Cerebellar nuclear complex (tissue), 1 donor: Measurements from ENCODE around the gene PPWD1.
"Not testable (repeated sequence)": the region's sequence is repeated elsewhere in the genome, so short reads cannot be mapped to it uniquely, and the experiment has no call there.

ENCODE experiments used
- DNase-seq, 2 experiments: peaks; one replicate each; lab custom pipeline; 2025; lab: John Stamatoyannopoulos, UW

Gene PPWD1

DNA sequence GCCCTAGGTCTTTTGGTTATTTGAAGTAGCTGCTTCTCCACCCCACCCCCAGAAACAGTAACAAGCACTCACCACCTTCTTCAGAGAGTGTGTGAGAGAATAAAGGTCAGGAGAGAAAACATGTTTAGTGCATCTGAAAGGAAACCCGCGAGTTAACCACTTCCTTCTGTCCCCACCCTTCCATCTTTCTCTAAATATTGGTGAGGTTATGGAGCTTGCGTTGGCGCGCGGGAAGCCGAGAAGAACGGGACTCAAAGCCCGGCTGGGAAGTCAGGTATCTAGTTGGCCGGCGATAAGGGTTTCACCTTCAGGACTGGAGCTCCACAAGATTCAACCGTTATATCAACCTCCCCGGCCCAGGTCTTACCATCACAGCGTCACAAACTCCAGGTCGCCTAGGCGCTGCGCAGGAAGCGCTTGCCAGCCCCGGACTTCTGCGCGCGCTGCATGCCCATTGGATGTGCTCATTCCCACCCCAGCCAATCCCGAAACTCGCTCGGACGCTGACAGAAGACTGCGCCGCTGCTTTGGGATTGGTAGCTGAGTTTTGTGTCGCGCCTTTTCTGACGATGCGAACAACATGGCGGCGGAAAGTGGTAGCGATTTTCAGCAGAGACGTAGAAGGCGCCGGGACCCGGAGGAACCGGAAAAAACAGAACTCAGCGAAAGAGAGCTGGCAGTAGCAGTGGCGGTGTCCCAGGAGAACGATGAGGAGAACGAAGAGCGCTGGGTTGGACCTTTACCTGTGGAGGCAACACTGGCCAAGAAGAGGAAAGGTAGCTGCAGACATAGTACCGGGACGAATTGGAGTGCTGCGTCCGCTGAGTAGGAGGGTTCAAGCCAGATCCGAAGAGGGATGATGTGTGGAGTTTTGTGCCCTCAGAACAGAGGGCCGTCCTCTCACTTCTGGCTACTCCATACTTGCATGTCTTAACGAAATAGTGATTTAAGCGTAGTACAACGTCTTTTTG lies at the start of gene PPWD1, which contains the start of gene CENPK:
PPWD1 (plus strand) TSS at position 566 of the 971 bp plus-strand sequence; CDS start at position 581, 15 bp downstream.
CENPK (minus strand) TSS at position 438 of the 971 bp plus-strand sequence. CDS start 8,261 bp downstream, outside the sequence.
- peak; percentile 71 to 79 for DNase-seq

DNA sequence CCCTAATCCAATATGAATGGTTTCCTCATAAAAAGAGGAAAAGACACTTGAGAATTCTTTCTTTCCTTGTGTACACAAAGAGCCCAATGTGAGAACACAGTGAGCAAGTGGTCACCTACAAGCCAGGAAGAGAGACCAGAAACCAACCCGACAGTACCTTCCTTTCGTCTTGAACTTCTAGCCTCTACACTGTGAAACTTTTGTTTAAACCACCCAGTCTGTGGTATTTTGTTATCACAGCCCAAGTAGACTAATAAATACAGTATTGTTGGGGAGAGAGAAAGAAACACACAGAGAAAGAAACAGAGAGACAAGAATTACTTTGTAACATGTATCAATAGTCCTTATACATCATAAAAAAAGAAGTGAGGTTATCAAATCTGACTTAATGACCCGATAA lies 37.4 kb upstream of the PPWD1 start:
- DNase-seq: no peak

DNA sequence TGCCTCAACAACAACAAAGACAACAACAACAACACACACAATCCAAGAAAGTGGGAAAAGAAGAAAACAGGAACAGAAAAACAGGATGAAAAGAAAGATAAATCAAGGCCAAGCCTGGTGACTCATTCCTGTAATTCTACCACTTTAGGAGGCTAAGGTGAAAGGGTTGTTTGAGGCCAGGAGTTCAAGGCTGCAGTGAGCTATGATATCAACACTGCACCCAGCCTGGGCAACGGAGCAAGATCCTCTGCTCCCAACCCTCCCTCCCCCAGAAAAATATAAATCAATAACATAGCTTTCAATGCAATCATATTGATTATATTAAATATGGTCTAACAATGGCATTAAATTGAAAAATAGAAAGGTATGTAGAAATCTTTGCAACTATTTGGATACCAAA lies 32.2 kb upstream of the PPWD1 start:
- no peak for DNase-seq

DNA sequence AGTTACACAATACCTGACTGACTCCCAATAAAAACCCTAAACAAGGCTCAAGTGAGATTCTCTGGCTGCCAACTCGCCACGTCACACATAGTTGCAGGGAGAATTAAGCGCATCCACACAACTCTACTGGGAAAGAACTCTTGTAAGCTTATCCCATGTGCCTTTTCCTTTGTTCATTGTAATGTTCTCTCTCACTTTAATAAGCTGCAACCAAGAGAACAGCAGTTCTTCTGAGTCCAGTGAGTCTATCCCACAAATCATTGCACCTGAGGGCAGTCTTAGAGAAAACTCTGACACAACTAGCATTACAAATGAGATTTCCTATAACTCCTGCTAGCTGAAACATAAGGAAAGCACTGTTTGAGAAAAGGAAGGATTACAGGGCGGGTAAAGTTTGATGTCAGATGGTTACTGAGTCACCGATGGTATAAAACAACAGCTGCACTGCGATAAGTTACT lies 27.5 kb upstream of the PPWD1 start:
- no peak for DNase-seq

DNA sequence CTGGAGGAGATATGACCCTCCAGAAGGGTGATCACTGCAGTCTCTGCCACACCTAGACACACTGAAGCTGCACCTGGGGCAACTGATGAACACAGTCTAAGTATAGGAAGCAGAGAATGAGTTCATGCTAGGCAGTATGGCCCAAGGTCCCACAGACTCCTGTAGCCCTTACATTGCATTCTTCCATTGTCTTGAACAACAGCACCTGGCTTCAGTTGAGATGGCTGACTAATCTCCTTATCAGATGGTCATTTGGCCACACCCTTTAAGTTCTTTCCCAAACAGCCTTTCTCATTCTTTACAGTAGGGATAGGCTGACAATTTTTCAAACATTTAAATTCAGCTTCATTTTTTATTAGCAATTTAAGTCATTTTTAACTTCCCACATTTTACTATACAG lies 23.3 kb upstream of the PPWD1 start:
- no peak for DNase-seq

DNA sequence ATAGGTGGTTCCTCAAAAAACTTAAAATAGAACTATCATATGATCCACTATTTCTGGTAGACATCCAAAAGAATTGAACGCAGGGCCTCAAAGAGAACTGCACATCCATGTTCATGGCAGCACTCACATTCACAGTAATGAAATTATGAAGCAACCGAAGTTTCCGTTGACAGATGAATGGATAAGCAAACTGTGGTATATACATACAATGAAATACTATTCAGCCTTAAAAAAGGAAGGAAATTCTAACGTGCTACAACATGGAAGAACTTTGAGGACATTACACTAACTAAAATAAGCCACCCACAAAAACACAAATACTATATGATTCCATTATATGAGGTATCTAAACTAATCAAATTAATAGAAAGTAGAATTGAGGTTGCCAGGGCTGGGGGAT lies 18.6 kb upstream of the PPWD1 start:
- DNase-seq: no peak

DNA sequence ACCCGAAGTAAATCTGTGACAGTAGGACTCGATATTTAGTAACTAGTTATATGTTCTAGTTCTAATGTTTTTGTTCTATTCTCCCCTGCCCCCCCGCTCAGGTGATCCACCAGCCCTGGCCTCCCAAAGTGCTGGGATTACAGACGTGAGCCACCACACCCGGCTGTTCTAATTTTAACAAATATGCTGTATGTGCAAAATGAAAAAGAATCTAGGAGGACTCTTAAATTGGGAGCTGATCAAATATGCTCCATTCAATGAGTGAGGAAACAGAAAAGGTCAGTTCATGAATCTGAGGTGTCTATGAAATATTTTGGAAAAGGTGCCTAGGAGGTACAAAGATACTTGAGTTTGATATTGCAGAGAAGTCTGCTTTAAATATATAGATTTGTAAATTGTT lies 17.0 kb upstream of the PPWD1 start:
- no peak for DNase-seq

DNA sequence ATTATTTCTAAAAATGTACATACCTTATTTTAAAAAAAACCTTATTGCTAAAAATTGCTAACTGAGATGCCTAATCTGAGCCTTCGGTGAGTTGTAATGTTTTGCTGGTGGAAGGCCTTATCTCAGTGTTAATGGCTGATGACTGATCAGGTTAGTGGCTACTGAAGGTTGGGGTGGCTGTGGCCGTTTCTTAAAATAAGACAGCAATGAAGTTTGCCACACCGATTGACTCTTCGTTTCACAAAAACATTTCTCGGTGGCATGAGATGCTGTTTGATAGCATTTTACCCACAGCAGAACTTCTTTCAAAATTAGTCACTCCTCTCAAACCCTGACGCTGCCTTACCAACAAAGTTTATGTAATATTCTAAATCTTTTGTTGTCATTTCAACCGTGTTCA lies 14.8 kb upstream of the PPWD1 start:
- DNase-seq: no peak

DNA sequence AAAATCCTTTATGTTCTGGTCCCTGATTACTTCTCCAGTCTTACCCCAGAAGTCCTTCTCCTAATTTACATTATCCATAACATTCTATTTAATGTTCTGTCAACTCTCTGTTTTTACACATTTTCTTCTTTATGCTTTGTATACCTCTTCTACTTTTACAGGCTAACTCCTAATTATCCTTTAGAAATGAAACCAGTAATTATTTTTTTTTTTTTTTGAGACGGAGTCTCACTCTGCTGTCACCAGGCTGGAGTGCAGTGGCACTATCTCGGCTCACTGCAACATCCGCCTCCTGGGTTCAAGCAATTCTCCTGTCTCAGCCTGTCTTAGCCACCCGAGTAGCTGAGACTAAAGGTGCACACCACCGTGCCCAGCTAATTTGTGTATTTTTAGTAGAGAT lies 9.2 kb upstream of the PPWD1 start:
- no peak for DNase-seq

DNA sequence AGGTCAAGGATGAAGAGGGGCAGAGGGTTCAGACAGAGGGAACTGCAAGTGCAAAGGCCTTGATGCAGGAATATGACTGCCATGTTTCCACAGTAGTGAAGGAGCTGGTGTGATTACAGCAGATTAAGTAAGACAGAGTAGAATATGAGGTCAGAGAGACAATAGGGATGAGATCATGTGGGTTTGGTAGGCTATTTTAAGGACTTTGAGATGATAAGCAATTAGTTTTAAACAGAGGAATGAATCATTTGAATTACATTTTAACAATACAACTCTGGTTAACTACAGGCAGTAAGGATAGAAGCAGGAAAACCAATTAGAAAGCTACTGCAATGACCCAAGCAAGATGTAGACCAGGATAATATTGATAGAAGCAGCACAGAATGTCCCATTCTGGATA lies 7.8 kb upstream of the PPWD1 start:
- DNase-seq: no peak

DNA sequence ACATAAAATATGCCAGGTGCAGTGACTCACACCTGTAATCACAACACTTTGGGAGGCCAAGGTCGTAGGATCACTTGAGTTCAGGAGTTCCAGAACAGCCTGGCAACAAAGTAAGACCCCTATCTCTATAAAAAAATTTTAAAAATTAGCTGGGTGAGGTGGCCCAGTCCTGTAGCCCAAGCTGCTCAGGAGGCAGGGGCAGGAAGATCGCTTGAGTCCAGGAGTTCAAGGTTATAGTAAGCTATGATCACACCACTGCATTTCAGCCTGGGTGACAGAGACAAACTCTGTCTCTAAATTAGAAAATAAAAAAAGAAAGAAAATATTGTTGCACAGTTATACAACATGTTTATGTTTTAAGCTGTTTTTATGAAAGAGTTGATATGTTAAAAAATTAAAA lies 6.9 kb upstream of the PPWD1 start:
- no peak for DNase-seq

DNA sequence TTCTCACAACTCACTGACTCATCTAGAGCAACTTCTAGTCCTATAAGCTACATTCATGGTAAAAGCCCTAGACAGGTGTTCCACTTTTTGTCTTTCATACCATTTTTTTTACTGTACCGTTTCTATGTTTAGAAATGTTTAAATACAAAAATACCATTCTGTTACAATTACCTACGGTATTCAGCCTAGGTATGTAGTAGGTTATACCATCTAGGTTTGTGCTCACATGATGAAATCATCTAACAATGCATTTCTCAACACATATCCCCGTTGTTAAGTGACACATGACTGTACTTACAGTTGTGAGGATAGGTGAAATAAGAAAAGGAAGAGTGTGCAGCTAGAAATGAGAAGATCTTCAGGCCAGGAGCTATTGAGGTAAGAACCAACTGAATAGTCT lies 6.4 kb upstream of the PPWD1 start:
- DNase-seq: no peak

DNA sequence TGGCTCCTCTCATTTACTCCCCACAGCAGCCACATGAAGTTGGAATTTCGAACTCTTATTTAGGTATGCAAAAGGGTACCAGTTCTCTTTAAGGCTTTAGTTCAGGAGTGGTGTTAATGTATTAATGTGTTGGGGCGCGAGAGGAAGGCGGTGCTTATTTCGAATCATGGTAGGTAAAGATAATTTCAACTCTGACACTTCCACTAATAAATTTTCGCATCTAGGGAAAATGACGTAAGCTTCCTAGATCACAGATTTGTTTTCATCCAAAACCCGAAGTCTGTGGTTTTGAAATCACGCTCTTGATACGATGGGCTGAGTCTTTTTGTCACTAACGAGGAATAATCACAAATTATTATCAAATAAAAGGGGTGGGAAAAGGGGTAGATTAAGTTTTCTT lies 681 bp downstream of the PPWD1 start:
- no peak for DNase-seq

DNA sequence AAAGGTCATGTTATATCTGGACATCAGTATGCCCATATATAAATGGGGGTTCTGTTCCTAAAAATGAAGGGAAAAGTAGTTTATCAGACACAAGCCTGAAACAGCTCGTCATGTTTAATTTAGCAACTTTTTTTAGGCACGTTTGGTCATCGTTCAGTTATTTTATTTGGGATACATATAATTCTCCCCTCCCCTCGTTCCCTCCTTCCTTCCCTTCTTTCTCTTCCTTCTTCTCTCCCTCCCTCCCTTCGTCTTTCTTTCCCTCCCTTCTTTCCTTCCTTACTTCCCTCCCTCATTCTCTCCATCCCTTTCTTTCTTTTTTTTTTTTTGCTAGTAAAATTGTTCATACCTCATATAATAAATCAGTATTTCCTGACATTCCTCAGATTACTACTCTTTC lies 3.4 kb downstream of the PPWD1 start:
- no peak for DNase-seq

DNA sequence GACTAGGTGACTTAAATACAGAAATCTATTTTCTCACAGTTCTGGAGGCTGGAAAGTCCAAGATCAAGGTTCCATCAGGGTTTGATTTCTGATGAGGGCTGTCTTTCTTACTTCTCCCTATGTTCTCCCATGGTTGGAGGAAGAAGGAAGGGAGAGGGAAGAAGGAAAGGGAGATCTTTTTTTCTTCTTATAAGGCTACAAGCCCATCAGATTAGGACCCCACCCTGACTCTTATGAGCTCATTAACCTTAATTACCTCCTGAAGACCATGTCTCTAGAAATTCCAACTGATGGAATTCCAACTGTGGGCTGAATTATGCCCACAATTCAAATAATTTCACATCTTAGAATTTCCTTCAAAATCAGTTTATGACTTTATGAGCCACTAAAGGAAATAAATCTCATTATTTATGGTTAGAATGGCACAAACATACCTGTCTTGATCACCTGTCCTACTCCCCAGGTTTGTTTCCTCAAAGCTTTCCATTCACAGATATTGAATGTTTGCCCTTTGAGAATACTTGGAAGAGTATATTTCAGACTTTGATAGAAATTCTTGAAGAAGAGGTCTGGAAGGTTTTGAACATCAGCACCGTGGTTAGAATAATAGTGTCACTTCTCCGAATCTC lies 7.6 kb downstream of the PPWD1 start:
- no peak for DNase-seq

DNA sequence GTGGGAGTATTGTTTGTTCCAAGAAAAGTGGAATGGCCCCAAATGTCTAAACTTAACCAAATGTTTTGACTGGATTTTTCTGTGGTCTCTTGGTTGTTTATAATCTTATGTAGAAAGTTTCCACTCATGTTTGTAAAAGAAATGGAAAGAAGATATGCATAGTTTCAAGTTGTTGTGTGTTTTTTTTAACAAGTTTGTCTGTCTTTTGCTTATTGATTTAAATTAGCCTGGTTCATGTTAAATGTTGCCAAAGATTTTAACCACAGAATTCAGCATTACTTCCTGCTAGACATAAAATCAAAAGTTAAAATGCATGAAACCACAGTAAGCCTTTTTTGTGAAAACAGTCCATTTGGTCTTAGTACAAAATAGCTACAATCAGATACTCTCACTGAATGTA lies 14.0 kb downstream of the PPWD1 start:
- no peak for DNase-seq

DNA sequence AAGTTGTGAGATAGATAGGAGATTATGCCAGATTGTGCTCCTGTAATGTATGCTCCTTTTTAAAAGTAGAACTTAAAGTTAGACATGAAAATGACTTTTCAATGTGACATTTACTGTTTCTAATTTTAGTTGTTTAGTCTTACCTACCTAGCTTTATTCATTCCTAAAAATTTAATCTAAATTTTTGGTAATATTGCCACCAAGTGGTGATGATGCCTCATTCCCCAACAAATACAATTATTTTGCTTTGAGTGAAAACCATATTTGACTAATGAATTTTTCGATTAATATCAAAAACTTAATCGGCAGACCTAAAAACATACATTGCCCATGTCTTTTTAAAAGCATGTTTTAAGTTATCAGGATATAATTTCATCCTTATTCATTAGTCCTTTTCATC lies 25.6 kb downstream of the PPWD1 start:
- no peak for DNase-seq

DNA sequence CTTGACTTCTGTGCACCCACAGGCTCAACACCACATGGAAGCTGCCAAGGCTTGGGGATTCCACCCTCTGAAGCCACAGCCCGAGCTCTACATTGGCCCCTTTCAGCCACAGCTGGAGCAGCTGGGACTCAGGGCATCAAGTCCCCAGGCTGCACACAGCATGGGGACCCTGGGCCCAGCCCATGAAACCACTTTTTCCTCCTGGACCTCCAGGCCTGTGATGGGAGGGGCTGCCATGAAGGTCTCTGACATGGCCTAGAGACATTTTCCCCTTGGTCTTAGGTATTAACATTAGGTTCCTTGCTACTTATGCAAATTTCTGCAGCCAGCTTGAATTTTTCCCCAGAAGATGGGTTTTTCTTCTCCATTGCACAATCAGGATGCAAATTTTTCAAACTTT lies 38.7 kb downstream of the PPWD1 start:
- DNase-seq: not testable (repeated sequence)

DNA sequence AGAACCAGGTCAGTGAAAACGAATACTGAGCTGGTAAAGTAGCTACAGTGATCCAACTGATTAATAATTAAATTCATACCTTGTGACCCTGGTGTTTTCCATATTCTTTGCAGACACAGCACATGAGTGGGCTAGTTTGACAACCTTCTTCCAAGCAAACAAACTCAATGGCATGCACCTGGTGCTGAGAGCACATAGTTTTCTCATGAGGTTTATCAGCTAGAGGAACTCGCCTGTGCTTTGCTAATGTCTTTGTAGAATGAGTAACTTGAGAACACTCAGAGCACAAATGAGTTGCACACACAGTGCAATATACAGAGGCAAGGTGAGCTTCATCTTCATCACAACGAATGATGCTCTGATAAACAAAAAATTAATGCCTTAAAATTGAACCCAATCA lies 48.4 kb downstream of the PPWD1 start:
- no peak for DNase-seq

DNA sequence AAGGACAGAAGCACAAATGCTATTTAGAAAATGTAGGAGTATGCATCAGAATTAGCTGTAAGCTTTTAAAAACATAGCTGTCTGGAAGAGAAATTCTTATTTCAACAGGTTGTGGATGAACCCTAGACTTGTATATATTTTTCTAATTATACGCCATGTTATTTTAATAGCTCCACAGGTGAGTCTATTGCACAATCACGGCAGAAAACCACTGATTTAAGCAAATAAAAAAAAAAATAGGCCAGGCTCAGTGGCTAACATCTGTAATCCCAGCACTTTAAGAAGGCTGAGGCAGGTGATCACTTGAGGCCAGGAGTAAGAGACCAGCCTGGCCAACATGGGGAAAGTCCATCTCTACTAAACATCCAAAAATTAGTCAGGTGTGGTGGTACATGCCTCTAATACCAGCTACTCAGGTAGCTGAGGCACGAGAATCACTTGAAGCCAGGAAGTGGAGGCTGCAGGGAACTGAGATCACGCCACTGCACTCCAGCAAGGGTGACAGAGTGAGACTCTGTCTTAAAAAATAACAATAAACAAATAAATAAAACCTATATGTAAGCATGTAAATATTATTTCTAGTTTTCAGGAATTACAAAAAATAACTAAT lies 49.3 kb downstream of the PPWD1 start:
- no peak for DNase-seq

DNA sequence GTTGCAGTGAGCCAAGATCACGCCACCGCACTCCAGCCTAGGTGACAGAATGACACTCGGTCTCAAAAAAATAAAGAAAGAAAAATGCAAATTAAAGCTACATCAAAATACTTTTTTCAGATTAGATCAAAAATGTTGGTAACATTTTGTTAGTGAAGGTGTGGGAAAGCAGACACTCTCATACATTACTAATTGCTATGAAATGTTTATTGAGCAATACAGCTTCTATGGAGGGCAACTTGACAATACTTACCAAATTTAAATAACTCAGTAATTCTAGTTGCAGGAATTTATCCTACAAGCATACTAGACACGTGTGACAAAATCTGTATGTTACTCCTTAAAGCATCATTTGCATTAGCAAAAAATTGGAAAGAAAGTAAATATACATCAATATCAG lies 56.9 kb downstream of the PPWD1 start:
- DNase-seq: no peak

DNA sequence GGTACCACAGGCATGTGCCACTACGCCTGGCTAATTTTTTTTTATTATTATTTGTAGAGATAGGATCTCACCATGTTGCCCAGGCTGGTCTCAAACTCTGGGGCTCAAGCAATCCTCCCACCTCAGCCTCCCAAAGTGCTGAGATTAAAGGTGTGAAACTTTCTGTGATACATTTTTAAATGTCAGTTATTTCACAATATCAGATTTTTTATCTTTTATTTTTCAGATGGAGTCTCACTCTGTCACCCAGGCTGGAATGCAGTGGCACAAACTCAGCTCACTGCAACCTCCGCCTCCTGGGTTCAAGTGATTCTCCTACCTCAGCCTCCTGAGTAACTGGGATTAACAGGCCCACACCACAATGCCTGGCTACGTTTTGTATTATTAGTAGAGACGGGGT lies 58.9 kb downstream of the PPWD1 start:
- DNase-seq: not testable (repeated sequence)

DNA sequence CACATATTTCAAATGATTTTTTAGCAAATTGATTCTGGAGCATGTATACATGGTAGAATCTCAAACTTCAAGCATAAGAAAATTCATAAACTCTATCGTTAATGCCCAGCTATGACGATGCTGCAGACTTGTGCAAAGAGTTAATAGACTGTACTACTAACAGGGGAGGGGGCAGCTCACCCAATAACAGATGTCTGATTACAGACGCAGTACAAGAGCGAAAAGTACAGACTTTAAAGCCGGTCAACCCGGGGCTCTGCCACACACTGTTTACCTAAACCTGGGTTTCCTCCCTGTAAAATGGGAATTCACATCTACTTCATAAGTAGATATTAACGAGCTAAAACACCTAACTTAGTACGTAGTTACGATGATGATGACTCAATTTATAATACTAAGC lies 60.4 kb downstream of the PPWD1 start:
- DNase-seq: no peak
